Prostate gland (tissue), 2 donors: ENCODE data around the gene ITPR1. TPM values are rescaled to one million over a fixed set of nuclear protein-coding genes. Genes with fewer than 3 reads are reported as not detected.

Experiments
- DNase-seq: peaks from one replicate; pipeline ENCODE4 v3.0.0-alpha.2; 2019; ENCODE audit warnings: low spot score
- H3K27ac ChIP-seq, 2 donors: fragments of 200-600 bp; sonication (generic); 2 replicates each; pipeline ENCODE4 v1.5.1; 2017 to 2019
- H3K27me3 ChIP-seq: fragments of 200-600 bp; sonication (generic); replicated peaks from 2 replicates; pipeline ENCODE4 v1.5.1; 2019; ENCODE audit not compliant: insufficient read depth
- H3K36me3 ChIP-seq, 2 donors: fragments of 200-600 bp; sonication (generic); 1 replicate in 1 of 2; 2 replicates in 1 of 2; pipeline versions ENCODE4 v1.5.1 to v1.8.1; 2017 to 2019
- H3K4me1 ChIP-seq: fragments of 200-600 bp; sonication (generic); replicated peaks from 2 replicates; pipeline ENCODE4 v1.5.1; 2019
- H3K4me3 ChIP-seq, 2 donors: fragments of 200-600 bp; sonication (generic); 2 replicates each; pipeline ENCODE4 v1.5.1; 2017 to 2019
- H3K9me3 ChIP-seq: fragments of 200-600 bp; sonication (generic); 2 replicates; pipeline ENCODE4 v1.5.1; 2017
- POLR2A ChIP-seq: fragments of 450-650 bp; IDR thresholded peaks from one replicate; pipeline ENCODE4 v1.6.1; 2016; ENCODE audit warnings: antibody characterized with exemption, mild to moderate bottlenecking
- POLR2AphosphoS5 ChIP-seq: sonication (generic); formaldehyde crosslinking; IDR thresholded peaks from one replicate; pipeline ENCODE4 v1.6.1; 2017; ENCODE audit warnings: antibody characterized with exemption
- WGBS: methylation state at CpG from one replicate; pipeline ENCODE4 v1.1.5; 2018; 5-methylcytosine and 5-hydroxymethylcytosine counted together
- intact Hi-C: fragments of 100-400 bp; cut with DNase I; formaldehyde crosslinking; loops from one replicate; pipeline ENCODE4 v1.14.2; 2022
- total RNA-seq, 2 donors: library from RNA; depleted of rRNA; stranded (reverse); fragments of >200 nt; gene quantifications; one replicate each; pipeline ENCODE4 v1.1.0, GENCODE V29; 2016
- TF ChIP-seq, protein P1 (sequence below), 4 experiments: fragments of 200-600 bp in 2 of 4; fragments of 450-650 bp in 2 of 4; sonication (generic) in 2 of 4; IDR thresholded peaks; 1 replicate in 3 of 4; 2 replicates in 1 of 4; pipeline ENCODE4 v1.5.1; 2016 to 2019; ENCODE audit warnings: antibody characterized with exemption in 4 of 4, mild to moderate bottlenecking in 2 of 4, moderate library complexity in 2 of 4

ITPR1 gene
- total RNA-seq, 2 donors from 2014 or later, result 80.0 to 126 TPM

DNA sequence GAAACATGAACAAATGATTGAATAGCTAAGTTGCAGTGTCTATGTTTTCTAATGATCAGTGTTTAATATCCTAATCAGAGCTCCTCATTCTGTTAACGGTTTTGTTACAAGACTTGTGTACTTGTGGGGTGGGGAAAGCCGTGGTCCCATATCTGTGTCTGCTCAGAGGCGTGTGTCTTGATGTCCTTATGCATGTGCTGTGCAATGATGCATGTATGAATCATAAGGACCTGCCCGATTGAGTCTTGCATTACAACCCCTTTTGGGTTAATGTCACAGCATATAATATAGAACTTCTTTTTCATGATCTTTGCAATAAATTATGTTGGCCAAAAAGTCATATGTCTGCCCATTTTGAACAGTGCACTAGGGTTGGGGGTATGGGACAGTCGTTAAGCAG is 233.4 kb downstream of the ITPR1 start:
- no peaks in the 10 kb centered on the region for H3K36me3 ChIP-seq
- WGBS, result 90% methylated on average over 5 of the region's 5 CpGs
- no peaks in the 10 kb centered on the region for H3K4me1 ChIP-seq
- H3K27me3 ChIP-seq, result no peaks in the 10 kb centered on the region
- intact Hi-C loops, result no loop called here
- H3K27ac ChIP-seq, result no peak overlapping the region
- no peak for TF ChIP-seq POLR2A
- TF ChIP-seq POLR2AphosphoS5, result no peak
- TF ChIP-seq, protein P1, sequence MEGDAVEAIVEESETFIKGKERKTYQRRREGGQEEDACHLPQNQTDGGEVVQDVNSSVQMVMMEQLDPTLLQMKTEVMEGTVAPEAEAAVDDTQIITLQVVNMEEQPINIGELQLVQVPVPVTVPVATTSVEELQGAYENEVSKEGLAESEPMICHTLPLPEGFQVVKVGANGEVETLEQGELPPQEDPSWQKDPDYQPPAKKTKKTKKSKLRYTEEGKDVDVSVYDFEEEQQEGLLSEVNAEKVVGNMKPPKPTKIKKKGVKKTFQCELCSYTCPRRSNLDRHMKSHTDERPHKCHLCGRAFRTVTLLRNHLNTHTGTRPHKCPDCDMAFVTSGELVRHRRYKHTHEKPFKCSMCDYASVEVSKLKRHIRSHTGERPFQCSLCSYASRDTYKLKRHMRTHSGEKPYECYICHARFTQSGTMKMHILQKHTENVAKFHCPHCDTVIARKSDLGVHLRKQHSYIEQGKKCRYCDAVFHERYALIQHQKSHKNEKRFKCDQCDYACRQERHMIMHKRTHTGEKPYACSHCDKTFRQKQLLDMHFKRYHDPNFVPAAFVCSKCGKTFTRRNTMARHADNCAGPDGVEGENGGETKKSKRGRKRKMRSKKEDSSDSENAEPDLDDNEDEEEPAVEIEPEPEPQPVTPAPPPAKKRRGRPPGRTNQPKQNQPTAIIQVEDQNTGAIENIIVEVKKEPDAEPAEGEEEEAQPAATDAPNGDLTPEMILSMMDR (IDR thresholded peaks at IDR 0.05), result no peak
- no peaks in the 10 kb centered on the region for H3K9me3 ChIP-seq
- DNase-seq, result no peak
- H3K4me3 ChIP-seq, result no peak overlapping the region

DNA sequence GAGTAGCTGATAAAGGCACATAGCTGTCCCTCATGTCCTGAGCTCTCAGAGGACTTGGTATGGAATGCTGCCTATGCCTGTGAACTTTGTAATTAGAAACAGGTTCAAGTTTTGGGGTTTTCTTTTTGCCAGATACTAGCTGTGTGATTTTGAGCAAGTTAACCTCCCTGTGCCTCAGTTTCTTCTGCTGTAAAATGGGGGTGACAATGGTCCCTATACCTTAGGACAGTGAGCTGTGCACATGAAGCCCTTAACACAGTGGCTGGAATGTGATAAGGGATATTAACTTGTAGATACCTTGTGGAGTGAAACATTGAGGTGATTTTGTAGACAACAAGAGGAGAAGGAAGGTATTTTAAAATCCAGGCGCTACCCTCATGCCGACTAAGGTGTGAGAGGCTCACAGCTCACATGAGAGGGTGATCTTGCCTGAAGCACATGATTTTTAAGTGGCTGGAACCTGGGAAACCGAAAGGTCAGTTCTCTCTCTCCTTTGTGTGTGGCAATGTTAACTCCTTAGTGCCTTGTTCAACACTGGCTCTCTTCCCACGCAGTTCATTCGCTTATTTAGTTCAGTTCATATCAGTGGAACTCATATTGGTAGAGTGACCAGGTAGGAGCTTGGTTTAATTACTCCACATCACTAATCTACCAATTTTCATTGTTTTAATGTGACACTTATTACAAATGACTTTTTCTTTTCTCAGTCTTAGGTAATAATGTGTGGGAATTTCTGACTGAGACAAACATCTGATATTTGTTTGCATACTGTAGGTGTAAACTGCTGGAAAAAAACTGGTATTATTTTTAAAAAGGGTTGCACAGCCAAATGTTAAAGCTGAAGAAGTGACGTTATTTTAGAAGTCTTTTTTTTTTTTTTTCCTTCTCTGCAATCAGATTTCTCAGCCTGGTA is 236.2 kb downstream of the ITPR1 start:
- Histone ChIP-seq H3K27ac (no peak overlapping the region), H3K4me1 (no peaks in the 10 kb centered on the region), H3K36me3 (no peaks in the 10 kb centered on the region), H3K27me3 (no peaks in the 10 kb centered on the region), H3K9me3 (no peaks in the 10 kb centered on the region), H3K4me3 (no peak overlapping the region)
- TF ChIP-seq, protein P1 (IDR thresholded peaks at IDR 0.05), result no peak
- TF ChIP-seq POLR2A (no peak), POLR2AphosphoS5 (no peak)
- WGBS, result 79% methylated on average over 6 of the region's 6 CpGs
- intact Hi-C loops, result no loop called here
- DNase-seq, result no peak

DNA sequence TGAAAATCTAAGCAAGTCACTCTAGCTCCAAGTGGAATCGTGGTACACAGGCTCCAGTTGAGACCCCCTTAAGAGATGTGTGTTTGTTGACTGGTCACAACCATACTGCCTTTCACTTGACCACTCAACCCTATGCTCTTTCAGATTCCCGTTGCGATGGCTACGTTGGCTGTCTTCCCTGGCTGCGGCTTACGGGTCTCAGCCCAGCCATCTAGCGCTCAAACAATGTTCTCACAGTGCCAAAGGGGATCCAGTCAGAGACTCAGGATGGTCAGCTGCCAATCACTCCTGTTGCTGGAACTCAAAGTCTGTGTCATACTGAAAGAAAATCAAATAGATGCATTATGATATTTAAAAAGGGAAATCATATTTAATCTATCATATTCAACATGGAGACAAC is 237.6 kb downstream of the ITPR1 start:
- Histone ChIP-seq H3K4me1 (no peaks in the 10 kb centered on the region), H3K4me3 (no peak overlapping the region), H3K27ac (no peak overlapping the region), H3K27me3 (no peaks in the 10 kb centered on the region), H3K9me3 (no peaks in the 10 kb centered on the region), H3K36me3 (no peaks in the 10 kb centered on the region)
- TF ChIP-seq POLR2AphosphoS5, result no peak
- TF ChIP-seq, protein P1 (IDR thresholded peaks at IDR 0.05), result no peak
- TF ChIP-seq POLR2A, result no peak
- DNase-seq, result no peak
- WGBS, result 73% methylated on average over 7 of the region's 7 CpGs
- intact Hi-C loops, result no loop called here

- 90% methylated on average over 6 of the region's 6 CpGs for WGBS
- no peaks in the 10 kb centered on the region for H3K4me1 ChIP-seq
- TF ChIP-seq POLR2AphosphoS5, result no peak
- TF ChIP-seq, protein P1 (IDR thresholded peaks at IDR 0.05), result no peak
- TF ChIP-seq POLR2A, result no peak
- H3K9me3 ChIP-seq, result no peaks in the 10 kb centered on the region
- no peaks in the 10 kb centered on the region for H3K36me3 ChIP-seq
- DNase-seq, result no peak
- no peaks in the 10 kb centered on the region for H3K27me3 ChIP-seq
- no peak overlapping the region for H3K4me3 ChIP-seq
- intact Hi-C loops, result no loop called here
- H3K27ac ChIP-seq, result no peak overlapping the region
Measured at GRCh38 chr3:4731543-4732111, 238.5 kb downstream of the ITPR1 start.

GRCh38 chr3:4732925-4733324 is 239.8 kb downstream of the ITPR1 start:
- Histone ChIP-seq H3K4me1 (no peaks in the 10 kb centered on the region), H3K27ac (no peak overlapping the region), H3K27me3 (no peaks in the 10 kb centered on the region), H3K36me3 (no peaks in the 10 kb centered on the region), H3K4me3 (no peak overlapping the region), H3K9me3 (no peaks in the 10 kb centered on the region)
- TF ChIP-seq POLR2AphosphoS5 (no peak), POLR2A (no peak)
- TF ChIP-seq, protein P1 (IDR thresholded peaks at IDR 0.05), result no peak
- WGBS, result 54% methylated on average over 12 of the region's 12 CpGs
- intact Hi-C loops, result no loop called here
- no peak for DNase-seq
